Panc1 (cell line): ENCODE data around the gene ABHD12. TPM values are rescaled to one million over a fixed set of nuclear protein-coding genes. Genes with fewer than 3 reads are reported as not detected.

ENCODE experiments used
- ATAC-seq: fragments of 200-7000 bp; cut with Tn5 transposase; 2 replicates; pipeline ENCODE4 v1.9.1; 2020; ENCODE audit warnings: mild to moderate bottlenecking, moderate library complexity
- BruUV-seq: library from RNA; stranded (reverse); fragments of 400-500 nt; replicated peaks from 2 replicates; lab custom pipeline; 2021; lab: Mats Ljungman, UMichigan
- CTCF ChIA-PET: fragments of 300-600 bp; sonication (Branson Sonifier 250); formaldehyde crosslinking; loops from one replicate; lab custom pipeline; 2022; ENCODE audit warnings: antibody characterized with exemption; lab: Charles Lee
- POLR2A ChIA-PET: fragments of 300-600 bp; sonication (Branson Sonifier 250); formaldehyde crosslinking; loops from one replicate; lab custom pipeline; 2022; ENCODE audit warnings: antibody characterized with exemption; lab: Charles Lee
- DNase-seq: peaks from one replicate; pipeline ENCODE4 v3.0.0-alpha.2; 2010; ENCODE audit warnings: low read depth, low spot score
- H3K27ac ChIP-seq: 2 replicates; pipeline ENCODE4 v1.5.1; 2011; ENCODE audit warnings: mild to moderate bottlenecking, low read length, inconsistent platforms
- H3K27me3 ChIP-seq: fragments of 200-500 bp; sonication (Bioruptor generic); 2 replicates; pipeline ENCODE4 v1.6.0; 2014; ENCODE audit warnings: low read length, inconsistent platforms; ENCODE audit not compliant: control insufficient read depth, insufficient read depth
- H3K36me3 ChIP-seq: fragments of 200-500 bp; sonication (Bioruptor generic); 2 replicates; pipeline ENCODE4 v1.5.1; 2014; ENCODE audit warnings: inconsistent platforms, mild to moderate bottlenecking, low read length, moderate library complexity; ENCODE audit not compliant: control insufficient read depth, insufficient read depth
- H3K4me1 ChIP-seq: 2 replicates; pipeline ENCODE4 v1.5.1; 2011; ENCODE audit warnings: inconsistent platforms, mild to moderate bottlenecking, low read length, moderate library complexity; ENCODE audit not compliant: control insufficient read depth, insufficient read depth
- H3K4me3 ChIP-seq, 2 experiments: 2 replicates each; pipeline ENCODE4 v1.5.1; 2011 to 2012; ENCODE audit warnings: low read depth in 2 of 2, low read length in 2 of 2, mild to moderate bottlenecking in 2 of 2, inconsistent platforms in 1 of 2, moderate library complexity in 1 of 2
- H3K9me3 ChIP-seq: fragments of 200-500 bp; sonication (Bioruptor generic); 2 replicates; pipeline ENCODE4 v1.5.1; 2014; ENCODE audit warnings: low read depth, mild to moderate bottlenecking, inconsistent platforms, low read length, moderate library complexity; ENCODE audit not compliant: control insufficient read depth, insufficient read depth
- POLR2AphosphoS5 ChIP-seq: IDR thresholded peaks from 2 replicates; pipeline ENCODE4 v1.6.1; 2012; ENCODE audit warnings: mild to moderate bottlenecking, low read depth, low read length, moderate library complexity
- SIN3A ChIP-seq: IDR thresholded peaks from 2 replicates; pipeline ENCODE4 v1.6.1; 2012; ENCODE audit warnings: low read depth, mild to moderate bottlenecking, low read length, moderate library complexity, borderline replicate concordance; ENCODE audit not compliant: insufficient read depth
- TCF7L2 ChIP-seq: IDR thresholded peaks from 2 replicates; pipeline ENCODE4 v1.6.1; 2011; ENCODE audit warnings: mild to moderate bottlenecking, low read depth, low read length, inconsistent platforms
- in situ Hi-C: cut with HindIII; loops from 2 replicates; pipeline ENCODE4 v1.10.0; 2016; ENCODE audit warnings: low sequenced_read_pairs, low pct_unique_long_range_greater_than_20kb
- intact Hi-C: fragments of 100-400 bp; cut with micrococcal nuclease; formaldehyde crosslinking; loops from one replicate; pipeline ENCODE4 v1.10.0; 2022; ENCODE audit not compliant: unreplicated experiment
- total RNA-seq: library from RNA; stranded (reverse); gene quantifications from one replicate; pipeline ENCODE4 v1.2.1, GENCODE V29; 2021; ENCODE audit not compliant: unreplicated experiment
- TF ChIP-seq, protein P1 (sequence below): fragments of 450-650 bp; IDR thresholded peaks from 2 replicates; pipeline ENCODE4 v1.5.1; 2017; ENCODE audit warnings: mild to moderate bottlenecking
- TF ChIP-seq, protein P2 (sequence below), 2 experiments: IDR thresholded peaks; 2 replicates each; pipeline ENCODE4 v1.6.1; 2011 to 2012; ENCODE audit warnings: low read depth in 2 of 2, control low read depth in 1 of 2, low read length in 1 of 2, mild to moderate bottlenecking in 1 of 2, moderate library complexity in 1 of 2; ENCODE audit not compliant: insufficient read depth in 1 of 2

The ABHD12 gene
- total RNA-seq, 1 experiment from 2014 or later, result 90.9 TPM

DNA sequence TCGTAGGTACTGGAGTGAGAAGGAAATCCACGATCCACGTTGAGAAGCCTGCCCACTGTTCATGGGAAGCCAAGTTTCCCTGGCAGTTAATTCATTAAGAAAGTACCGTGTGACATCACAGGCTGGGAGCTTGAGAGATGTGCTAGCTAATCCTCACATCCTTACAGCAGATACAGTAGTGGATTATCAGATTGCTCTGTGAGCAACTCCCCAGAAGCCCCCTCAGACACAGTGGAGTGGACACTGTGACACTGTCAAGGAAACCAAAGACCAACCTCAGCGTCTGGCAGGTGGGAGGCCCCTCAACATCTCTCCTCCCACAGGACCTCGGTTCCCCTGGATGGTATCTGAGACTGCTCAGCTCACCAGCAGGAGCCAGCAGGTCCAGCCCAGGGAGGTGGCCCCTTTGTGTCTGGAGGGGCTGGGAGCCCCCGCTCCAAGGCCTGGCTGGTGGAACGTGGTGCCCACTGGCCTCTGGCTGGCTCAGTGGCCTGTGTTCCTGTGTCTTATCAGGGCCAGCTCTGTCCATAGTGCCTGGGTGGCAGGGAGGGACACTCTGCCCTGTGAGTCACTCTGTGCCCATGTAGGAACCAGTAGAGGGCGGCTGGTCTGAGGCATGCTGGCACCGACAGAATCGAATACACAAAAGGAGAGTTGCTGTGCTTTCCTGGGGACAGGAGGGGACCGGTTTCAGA is 135.5 kb downstream of the ABHD12 start:
- CTCF ChIA-PET, result interaction anchor here (0.6 kb wide), 1 partner anchor 13 kb away, joined by 3 read pairs; no protein-coding TSS in a partner anchor
- H3K9me3 ChIP-seq, result no peaks in the 10 kb centered on the region
- intact Hi-C loops (no loop called here), in situ Hi-C loops (no loop called here)
- H3K27ac ChIP-seq, result peak overlapping the region; percentile 75
- no TSS peak for BruUV-seq
- H3K36me3 ChIP-seq, result peaks cover 10% of the 10 kb centered on the region
- H3K27me3 ChIP-seq, result no peaks in the 10 kb centered on the region
- H3K4me3 ChIP-seq, result peak overlapping the region in 1 of 2 experiments; percentile 21; a peak in 2 of 4 replicates
- DNase-seq (no peak), ATAC-seq (peak; percentile 65)
- POLR2A ChIA-PET, result interaction anchor here (0.6 kb wide), 1 partner anchor 1628 kb away, joined by 3 read pairs; no protein-coding TSS in a partner anchor
- H3K4me1 ChIP-seq, result peaks cover 65% of the 10 kb centered on the region
- no peak for TF ChIP-seq TCF7L2
- TF ChIP-seq, protein P1, sequence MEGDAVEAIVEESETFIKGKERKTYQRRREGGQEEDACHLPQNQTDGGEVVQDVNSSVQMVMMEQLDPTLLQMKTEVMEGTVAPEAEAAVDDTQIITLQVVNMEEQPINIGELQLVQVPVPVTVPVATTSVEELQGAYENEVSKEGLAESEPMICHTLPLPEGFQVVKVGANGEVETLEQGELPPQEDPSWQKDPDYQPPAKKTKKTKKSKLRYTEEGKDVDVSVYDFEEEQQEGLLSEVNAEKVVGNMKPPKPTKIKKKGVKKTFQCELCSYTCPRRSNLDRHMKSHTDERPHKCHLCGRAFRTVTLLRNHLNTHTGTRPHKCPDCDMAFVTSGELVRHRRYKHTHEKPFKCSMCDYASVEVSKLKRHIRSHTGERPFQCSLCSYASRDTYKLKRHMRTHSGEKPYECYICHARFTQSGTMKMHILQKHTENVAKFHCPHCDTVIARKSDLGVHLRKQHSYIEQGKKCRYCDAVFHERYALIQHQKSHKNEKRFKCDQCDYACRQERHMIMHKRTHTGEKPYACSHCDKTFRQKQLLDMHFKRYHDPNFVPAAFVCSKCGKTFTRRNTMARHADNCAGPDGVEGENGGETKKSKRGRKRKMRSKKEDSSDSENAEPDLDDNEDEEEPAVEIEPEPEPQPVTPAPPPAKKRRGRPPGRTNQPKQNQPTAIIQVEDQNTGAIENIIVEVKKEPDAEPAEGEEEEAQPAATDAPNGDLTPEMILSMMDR, result no peak; the same call in 1 of the 2 replicates
- TF ChIP-seq, protein P2, sequence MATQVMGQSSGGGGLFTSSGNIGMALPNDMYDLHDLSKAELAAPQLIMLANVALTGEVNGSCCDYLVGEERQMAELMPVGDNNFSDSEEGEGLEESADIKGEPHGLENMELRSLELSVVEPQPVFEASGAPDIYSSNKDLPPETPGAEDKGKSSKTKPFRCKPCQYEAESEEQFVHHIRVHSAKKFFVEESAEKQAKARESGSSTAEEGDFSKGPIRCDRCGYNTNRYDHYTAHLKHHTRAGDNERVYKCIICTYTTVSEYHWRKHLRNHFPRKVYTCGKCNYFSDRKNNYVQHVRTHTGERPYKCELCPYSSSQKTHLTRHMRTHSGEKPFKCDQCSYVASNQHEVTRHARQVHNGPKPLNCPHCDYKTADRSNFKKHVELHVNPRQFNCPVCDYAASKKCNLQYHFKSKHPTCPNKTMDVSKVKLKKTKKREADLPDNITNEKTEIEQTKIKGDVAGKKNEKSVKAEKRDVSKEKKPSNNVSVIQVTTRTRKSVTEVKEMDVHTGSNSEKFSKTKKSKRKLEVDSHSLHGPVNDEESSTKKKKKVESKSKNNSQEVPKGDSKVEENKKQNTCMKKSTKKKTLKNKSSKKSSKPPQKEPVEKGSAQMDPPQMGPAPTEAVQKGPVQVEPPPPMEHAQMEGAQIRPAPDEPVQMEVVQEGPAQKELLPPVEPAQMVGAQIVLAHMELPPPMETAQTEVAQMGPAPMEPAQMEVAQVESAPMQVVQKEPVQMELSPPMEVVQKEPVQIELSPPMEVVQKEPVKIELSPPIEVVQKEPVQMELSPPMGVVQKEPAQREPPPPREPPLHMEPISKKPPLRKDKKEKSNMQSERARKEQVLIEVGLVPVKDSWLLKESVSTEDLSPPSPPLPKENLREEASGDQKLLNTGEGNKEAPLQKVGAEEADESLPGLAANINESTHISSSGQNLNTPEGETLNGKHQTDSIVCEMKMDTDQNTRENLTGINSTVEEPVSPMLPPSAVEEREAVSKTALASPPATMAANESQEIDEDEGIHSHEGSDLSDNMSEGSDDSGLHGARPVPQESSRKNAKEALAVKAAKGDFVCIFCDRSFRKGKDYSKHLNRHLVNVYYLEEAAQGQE (IDR thresholded peaks at IDR 0.05; ENCODE audit: insufficient read depth in 1 of 2, low read depth in 2 of 2, low read length in 1 of 2), result no peak
- TF ChIP-seq POLR2AphosphoS5, result no peak; the same call in 1 of the 2 replicates
- TF ChIP-seq SIN3A, result no peak

DNA sequence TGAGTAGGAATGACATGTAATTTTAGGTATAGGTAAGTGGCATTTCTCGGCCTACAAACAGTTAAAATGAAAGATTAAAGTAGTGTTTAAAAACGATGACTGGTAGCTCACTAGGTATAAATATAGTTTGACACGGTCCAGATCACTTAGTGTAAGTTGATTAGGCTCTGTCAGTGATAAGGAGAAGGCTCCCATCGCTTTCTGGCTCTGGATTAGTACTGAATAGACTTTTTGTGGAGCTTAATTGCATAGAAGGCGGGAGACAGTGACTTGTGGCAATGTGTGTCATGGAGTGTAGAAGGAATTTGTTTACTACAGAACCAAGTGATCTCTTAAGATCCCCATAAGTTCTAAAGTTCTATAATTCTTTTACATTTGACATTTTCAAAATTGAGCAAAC is 136.1 kb downstream of the ABHD12 start:
- Histone ChIP-seq H3K27ac (peak overlapping the region; percentile 75), H3K4me1 (peaks cover 65% of the 10 kb centered on the region), H3K27me3 (no peaks in the 10 kb centered on the region), H3K9me3 (no peaks in the 10 kb centered on the region), H3K4me3 (no peak overlapping the region; a peak in 1 of 4 replicates), H3K36me3 (peaks cover 5% of the 10 kb centered on the region)
- intact Hi-C loops, result no loop called here
- BruUV-seq, result no TSS peak
- POLR2A ChIA-PET, result interaction anchor here (0.6 kb wide), 1 partner anchor 22 kb away, joined by 3 read pairs; no protein-coding TSS in a partner anchor
- TF ChIP-seq SIN3A, result no peak
- TF ChIP-seq, protein P2 (IDR thresholded peaks at IDR 0.05; ENCODE audit: insufficient read depth in 1 of 2, low read depth in 2 of 2, low read length in 1 of 2), result no peak
- no peak for TF ChIP-seq POLR2AphosphoS5
- TF ChIP-seq, protein P1, result no peak
- no peak for TF ChIP-seq TCF7L2
- DNase-seq, result no peak
- in situ Hi-C loops, result no loop called here
- CTCF ChIA-PET, result no interaction called here
- no peak for ATAC-seq
